HG03342 (cell line): ENCODE data around the gene PAWR.
"Not testable (repeated sequence)": the region's sequence is repeated elsewhere in the genome, so short reads cannot be mapped to it uniquely, and the experiment has no call there.

ENCODE experiments used
- ATAC-seq: cut with Tn5 transposase; IDR thresholded peaks from one replicate; pipeline ENCODE4 v1.9.1; 2021; ENCODE audit warnings: mild to moderate bottlenecking, moderate library complexity; ENCODE audit not compliant: unreplicated experiment

The PAWR gene

DNA sequence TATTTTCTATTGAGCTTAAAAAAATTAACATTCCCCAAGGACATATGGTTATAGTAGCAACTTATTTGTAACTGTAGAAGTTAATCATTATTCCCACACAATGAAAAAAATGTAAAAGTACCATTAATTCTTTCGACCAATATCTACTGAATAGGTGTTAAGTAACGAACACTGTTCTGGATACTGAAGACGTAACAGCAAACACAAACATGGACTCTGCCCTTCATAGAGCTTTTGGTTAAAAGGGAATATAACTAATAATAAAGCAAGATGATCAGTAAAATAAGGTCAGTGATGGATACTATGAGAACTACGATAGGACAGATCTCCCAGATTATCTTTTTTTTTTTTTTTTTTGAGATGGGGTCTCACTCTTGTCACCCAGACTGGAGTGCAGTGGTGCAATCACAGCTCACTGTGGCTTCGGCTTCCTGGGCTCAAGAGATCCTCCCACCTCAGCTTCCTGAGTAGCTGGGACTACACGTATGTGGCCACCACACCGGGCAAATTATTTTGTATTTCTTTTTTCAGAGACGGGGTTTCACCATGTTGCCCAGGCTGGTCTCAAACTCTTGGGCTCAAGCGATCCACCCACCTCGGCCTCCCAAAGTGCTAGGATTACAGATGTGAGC lies 93.9 kb downstream of the PAWR start:
- no peak for ATAC-seq

DNA sequence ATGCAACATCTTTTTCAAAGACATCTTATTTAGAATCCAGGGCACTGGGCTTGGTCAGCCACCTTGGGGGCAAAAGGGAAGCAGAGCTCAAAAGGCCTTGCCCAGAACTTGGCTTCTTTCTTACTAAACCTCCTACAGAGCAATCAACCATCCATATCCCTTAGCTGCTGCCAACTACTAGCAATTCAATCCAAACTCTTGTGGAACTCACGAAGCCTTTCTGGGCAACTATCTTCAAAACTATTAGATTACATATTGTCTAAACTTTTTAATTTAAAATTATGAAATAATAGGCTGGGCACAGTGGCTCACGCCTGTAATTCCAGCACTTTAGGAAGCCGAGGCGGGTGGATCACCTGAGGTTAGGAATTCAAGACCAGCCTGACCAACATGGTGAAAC lies 95.5 kb downstream of the PAWR start:
- ATAC-seq, result no peak

DNA sequence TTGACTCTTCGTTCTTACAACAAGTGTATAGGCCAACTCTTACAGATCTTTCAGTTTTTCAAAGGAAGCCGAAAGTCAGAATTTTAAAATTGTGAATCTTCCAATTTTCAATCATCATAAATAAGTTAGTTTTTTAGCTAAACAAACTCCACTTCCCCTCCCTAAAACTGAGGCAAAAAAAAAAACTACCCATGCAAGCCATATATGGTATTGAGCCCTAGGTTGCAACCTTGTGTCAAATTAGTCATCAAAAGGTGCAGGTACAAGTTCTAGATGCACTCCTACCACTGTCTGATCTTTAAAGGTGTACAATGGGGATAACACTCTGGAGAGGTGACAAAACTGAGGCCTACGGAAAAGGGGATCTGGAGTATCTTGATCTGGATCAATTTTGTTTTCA lies 97.9 kb downstream of the PAWR start:
- ATAC-seq, result no peak

DNA sequence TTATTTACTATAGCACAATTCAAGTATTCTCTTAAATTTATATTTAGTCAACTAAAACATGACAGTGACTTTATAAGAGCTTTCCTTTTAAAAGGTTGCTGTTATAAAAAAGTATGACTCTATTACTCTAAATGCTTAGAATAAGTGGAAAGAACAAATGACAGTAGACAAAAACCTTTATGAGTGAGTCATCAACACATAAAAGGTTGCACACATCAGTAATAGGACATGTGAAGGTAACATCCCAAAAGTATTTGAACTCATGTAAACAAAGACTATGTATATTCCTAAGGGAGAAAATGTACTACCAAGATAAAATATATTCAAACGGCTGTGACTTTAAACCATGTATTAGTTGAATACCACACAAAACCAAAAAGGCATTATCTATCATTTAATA lies 98.8 kb downstream of the PAWR start:
- ATAC-seq, result no peak

DNA sequence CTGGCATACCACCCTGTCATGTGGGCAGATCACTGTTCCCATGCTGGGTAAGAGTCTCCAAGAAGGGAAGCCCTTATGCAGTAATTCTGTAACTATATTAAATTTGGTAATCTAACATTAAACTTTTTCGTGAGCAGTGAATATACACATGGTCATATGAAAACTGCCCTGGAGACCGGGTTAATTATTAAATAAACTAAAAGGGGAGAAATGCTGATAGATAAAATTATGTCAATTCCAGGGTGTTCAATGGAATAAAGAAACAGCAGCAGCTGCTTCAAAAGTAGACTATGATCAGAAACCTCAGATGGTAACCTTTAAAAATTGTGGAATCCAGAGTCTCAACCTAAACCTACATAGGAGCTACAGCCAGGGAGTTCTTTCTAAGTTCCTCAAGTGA lies 100.0 kb downstream of the PAWR start:
- no peak for ATAC-seq

DNA sequence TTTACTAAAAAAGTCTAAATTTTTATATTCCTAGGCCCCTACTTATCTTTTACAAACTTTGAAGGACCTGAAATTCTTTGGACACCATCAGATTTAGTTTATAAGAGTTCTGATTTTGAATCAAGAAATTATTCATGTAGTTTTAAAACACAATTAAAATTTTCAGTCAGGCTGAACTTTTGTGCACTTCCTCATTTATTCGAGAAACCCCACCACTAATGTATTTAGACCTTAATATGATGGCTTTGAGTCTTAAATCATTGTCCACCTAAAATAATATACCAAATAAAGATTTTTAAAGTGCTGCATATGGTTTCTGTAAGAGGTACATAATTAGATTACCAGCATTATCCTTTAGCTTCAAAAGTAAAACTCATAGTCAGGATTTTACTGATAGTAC lies 103.4 kb downstream of the PAWR start:
- no peak for ATAC-seq

DNA sequence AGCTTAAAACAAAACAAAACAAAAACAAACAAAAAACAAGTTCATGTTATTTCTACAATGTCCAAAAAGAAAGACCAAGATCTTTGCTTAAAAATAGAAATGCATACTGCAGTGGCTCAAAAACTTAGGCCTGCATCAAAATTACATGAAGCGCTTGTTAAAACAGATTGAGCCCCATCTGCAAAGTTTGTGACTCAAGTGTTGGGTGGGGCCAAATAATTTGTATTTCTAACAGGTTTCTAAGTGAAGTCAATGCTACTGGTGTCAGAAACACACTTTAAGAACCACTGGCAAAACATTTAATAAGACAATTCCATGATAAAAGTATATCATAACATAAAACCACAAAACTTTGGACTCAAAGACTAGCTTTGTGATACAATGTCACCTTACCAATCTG lies 105.6 kb downstream of the PAWR start:
- no peak for ATAC-seq

DNA sequence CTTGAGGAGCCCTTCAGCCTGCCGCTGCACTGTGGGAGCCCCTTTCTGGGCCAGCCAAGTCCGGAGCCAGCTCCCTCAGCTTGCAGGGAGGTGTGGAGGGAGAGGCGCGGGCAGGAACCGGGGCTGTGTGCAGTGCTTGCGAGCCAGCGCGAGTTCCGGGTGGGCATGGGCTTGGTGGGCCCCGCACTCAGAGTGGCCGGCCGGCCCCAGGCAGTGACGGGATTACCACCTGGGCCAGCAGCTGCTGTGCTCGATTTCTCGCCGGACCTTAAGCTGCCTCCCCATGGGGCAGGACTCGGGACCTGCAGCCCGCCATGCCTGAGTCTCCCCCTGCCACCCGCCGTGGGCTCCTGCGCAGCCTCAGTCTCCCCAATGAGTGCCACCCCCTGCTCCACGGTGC lies 116.9 kb downstream of the PAWR start:
- no peak for ATAC-seq

DNA sequence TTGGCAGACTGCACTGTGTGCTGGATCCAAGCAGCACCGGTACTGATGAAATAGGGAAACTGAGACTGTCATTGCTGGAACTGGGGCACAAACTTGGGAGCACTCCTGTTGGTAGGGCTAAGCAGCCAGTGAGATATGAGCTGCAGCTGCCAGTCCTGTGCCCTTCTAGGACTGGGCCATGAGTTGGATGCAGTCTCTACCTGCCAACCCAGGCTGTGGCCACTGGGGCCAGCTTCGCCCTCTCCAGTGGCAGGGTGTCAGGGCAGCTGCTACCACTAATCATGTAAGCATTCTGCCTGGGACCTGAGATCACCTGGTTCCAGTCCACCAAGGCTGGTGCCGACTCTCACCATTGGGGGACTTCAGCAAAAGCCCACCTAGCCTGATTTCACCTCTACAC lies 121.1 kb downstream of the PAWR start:
- ATAC-seq, result no peak

DNA sequence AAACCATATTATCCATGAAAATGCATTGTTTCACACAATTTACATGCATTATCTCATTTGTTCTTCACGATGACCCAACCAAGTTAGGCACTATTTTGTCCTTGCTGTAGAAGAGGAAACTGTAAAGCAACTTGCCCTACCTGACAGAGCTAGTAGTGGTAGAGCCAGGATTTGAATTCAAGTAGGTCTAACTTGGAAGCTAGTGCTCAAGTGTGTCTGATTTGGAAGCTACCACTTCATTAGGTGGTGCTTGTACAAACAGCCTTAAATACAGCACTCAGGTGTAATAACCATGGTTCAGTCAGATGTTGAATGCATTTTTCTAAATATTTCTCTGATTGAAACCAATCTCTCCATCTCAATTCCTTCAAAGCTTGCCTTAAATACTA lies 123.6 kb downstream of the PAWR start:
- ATAC-seq, result no peak

DNA sequence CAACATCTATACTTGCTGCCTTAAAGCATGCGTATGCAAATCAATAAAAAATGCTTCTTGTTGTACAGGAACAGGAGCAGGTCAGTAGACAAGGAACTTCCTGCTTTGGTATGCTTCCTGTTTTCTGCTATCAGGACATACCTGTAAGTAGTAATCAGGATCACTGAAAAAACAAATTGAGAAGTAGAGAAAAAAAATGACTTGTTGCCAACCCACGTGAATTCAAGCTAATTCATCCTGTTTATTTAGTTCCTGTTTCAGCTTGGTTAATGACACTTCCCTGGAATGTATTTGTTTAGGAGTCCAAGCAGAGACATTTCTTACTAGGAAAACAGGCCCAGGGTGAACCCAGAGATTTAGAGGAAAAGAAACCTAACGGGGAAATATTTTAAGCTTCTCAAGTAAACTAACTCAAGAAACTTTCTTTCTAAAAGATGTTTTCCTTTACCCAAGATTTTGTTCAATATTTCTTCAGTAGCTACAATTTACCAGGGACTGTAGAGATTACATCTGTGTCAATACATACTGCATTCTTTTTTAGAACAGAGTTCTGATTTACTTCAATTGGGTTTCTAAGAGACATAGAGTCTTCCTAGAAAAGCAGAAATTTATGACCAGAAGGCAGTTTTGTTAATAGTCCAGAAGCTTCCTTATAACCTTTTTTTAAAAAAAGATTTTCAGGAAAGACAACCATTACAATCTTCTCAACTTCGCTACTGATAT lies 124.2 kb downstream of the PAWR start:
- no peak for ATAC-seq

DNA sequence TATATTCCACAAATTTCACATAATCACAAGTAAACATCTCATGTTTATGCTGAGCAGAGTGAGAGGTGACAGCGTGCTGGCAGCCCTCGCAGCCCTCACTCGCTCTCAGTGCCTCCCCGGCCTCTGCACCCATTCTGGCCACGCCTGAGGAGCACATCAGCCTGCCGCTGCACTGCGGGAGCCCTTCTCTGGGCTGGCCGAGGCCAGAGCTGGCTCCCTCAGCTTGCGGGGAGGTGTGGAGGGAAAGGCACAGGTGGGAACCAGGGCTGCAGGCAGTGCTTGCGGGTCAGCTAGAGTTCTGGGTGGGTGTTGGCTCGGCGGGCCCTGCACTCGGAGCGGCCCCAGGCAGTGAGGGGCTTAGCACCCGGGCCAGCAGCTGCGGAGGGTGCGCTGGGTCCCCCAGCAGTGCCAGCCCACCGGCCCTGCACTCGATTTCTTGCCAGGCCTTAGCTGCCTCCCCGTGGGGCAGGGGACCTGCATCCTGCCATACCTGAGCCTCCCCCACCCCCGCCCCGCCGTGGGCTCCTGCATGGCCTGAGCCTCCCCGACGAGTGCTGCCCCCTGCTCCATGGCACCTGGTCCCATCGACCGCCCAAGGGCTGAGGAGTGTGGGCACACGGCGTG lies 125.9 kb downstream of the PAWR start:
- ATAC-seq, result not testable (repeated sequence)

DNA sequence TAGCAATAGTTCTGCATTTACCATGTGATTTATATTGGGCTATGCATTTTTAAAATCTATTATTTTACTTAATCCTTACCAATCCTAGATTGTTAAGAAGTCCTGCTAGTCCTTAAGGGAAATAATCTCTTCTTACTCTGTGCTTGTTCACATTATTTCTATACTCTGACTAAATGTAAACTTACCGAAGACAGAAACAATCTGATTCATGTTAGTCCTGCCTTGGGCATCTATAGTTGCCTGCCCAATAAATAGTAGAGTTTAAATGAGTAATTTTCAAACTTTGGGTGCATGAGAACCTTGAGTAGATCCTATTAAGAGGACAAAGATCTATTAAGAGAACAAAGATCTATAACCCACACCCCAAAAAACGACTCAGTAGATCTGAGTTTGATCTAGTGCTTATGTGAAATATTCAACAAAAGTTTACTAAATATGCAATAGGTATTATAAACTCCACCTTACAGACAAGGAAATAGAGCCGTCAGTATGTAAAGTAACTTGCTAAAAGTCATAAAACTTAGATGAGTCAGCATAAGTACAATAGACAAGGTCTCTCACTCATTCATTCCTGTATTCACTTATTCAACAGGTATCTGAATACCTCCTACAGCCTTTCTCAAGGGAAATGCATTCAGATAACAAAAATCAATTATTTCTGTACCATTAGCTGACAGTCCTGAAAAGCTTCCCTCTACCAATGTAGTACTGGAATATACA lies 127.6 kb downstream of the PAWR start:
- ATAC-seq, result no peak

DNA sequence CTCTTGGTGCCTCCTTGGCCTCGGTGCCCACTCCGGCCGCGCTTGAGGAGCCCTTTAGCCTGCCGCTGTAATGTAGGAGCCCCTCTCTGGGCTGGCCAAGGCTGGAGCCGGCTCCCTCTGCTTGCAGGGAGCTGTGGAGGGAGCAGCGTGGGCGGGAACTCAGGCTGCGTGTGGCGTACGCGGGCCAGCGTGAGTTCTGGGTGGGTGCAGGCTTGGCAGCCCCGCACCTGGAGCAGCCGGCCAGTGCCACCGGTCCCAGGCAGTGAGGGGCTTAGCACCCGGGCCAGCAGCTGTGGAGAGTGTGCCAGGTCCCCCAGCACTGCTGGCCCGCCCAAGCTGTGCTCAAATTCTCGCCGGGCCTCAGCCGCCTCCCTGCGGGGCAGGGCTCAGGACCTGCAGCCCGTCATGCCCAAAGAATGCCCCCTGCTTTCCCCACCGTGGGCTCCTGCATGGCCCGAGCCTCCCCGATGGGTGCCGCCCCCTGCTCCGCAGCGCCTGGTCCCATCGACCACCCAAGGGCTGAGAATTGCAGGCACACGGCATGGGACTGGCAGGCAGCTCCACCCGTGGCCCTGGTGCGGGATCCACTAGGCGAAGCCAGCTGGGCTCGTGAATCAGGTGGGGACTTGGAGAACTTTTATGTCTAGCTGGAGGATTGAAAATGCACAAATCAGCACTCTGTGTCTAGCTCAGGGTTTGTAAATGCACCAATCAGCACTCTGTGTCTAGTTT lies 129.2 kb downstream of the PAWR start:
- no peak for ATAC-seq

DNA sequence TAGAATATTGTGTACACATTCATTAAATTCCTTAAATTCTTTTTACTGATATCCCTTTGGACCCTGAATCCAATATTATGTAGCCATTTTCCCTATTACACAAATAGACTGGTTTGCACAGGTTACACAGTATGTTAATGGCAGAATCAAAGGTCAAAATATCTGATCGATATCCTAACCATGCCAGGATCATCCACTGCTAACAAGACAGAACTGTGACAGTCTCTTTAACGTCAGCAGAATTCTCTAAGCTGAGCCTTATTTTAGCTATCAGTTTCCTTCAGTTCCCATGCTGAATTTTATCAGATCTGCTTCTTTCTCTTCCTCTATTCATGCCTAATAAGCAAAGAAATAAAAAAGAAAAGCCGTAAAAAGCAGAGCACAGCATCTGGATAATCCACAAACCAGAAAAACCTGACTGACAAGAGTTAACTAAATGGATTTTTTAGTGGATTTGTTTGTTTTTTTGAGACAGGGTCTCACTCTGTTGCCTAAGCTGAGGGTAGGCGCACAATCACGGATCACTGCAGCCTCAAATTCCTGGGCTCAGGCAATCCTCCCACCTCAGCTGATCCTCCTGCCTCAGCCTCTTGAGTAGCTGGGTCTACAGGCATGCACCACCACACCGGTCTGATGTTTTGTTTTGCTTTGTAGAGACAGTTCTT lies 130.4 kb downstream of the PAWR start:
- ATAC-seq, result no peak

DNA sequence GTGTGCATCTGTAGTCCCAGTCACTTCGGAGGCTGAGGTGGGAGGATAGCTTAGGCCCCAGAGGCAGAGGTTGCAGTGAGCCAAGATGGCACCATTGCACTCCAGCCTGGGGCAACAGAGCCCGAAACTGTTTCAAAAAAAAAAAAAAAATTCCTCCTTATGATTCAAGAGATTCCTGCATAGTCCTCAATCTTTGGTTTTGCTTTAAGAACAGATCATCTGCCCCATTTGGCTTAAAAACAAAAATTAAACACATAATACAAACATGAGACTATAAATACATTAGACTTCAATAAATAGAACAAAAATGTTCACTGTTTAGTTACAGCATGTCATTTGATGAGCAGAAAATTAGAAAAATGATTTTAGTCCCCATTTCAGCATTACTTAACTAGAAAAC lies 131.2 kb downstream of the PAWR start:
- no peak for ATAC-seq

DNA sequence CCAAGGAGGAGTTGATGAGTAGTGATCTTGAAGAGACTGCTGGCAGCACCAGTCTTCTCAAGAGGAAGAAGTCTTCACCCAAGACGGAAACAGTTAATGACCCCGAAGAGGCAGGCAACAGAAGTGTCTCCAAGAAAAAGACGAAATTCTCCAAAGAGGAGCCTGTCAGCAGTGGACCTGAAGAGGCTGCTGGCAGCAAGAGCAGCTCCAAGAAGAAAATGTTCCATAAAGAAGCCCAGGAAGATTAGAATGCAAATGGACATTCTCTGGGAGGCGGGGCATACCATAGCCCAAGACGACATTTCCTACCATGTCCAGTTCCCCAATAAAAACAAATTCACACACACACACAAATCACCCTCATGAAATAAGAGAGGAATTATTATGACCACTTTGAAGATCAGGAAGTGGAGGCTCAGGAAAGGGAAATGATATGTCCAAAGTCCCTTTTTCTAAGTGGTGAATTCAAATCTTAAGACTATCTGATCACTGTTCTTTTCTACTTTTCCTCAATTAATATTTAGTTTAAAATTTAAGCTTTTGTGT lies 131.8 kb downstream of the PAWR start:
- ATAC-seq, result no peak

DNA sequence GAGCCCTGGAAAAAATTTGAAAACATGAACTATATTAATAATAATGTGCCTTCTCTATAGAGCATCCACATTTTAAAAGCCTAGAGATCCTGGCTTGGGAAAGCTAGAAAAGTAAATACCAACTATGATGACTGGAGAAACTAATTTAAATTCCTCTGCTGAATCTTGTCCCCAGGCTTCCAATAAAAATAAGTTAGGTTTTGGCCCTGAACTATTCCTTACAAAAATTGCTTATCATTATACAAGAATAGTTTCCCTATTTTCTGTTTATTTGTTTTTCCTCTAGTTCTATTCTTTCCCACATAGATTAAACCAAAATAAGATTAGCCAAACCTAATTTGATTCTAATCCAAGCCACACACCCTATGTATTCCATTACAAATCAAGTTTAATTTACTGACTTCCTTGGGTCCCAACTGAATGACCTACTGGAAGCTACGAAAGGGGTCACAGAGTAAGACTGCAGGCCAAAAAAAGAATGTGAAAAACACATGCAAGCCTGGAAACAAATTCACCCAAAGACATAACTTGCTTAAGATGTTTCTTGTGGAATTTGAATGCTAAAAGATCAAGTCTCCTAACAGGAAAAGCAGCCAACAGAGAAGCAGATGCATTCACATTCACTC lies 133.0 kb downstream of the PAWR start:
- no peak for ATAC-seq

DNA sequence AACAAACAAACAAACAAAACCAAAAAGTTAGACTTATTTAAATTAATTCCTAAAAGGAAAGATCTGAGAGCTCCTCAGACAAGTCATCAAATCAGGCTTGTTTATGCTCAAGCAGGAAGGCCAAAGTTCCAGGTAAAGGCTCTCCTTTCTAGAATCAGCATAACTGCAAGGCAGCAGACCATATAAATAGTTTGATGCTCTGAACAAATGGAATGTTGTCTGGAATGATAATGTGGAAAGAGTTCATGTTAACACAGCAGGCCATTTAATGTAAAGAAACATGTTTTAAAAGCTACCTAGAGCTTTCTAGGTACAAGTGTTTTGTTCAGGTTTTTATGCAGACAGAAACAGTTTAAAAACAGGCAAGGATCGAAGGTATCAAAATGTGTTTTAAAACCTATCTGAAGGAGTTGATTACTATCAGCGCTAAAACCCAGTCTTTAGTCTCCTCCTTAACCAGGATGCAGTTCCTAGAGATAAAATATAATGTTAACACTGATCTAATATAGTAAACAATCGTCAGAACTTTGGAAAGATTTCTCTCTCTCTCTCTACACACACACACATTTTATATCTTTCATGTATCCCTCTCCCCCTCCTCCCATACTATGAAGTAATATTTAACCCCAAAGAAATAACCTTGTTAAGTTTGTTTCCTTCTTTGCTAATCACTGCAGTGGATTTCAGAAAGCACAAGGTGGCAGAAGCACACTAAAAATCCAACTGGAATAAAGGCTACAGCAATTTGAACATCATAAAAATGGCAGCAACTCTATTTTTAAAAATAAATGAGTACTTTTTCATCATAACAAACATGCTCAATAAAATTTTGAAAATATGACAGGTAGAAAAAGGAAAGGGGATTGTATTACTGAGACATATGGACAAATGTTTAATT lies 135.5 kb downstream of the PAWR start:
- ATAC-seq, result no peak
